Kidney (tissue), 14 donors: Measurements from ENCODE around the gene TAX1BP1. TPM values are rescaled to one million over a fixed set of nuclear protein-coding genes. Genes with fewer than 3 reads are reported as not detected.

Experiments used
- DNase-seq, 5 donors: peaks; one replicate each; pipeline ENCODE4 v3.0.0-alpha.2; 2013 to 2020
- FAIRE-seq: peaks from 2 replicates; lab custom pipeline; 2012; peaks lifted over from hg19 to GRCh38; lab: Jason Lieb, UNC
- H3K27ac ChIP-seq, 2 donors: one replicate each; pipeline ENCODE4 v1.7.0; 2013; ENCODE audit warnings: low read depth in 2 of 2, low read length in 2 of 2, inconsistent platforms in 1 of 2
- H3K27me3 ChIP-seq: one replicate; pipeline ENCODE4 v1.7.1; 2013; ENCODE audit warnings: low read length, inconsistent platforms; ENCODE audit not compliant: control insufficient read depth, insufficient read depth
- H3K36me3 ChIP-seq, 3 donors: one replicate each; pipeline versions ENCODE4 v1.7.0 to v1.7.1; 2013; ENCODE audit warnings: low read length in 3 of 3, control low read depth in 1 of 3, inconsistent platforms in 1 of 3; ENCODE audit not compliant: insufficient read depth in 3 of 3, control insufficient read depth in 2 of 3
- H3K4me1 ChIP-seq, 3 donors: one replicate each; pipeline versions ENCODE4 v1.7.0 to v1.7.1; 2013; ENCODE audit warnings: low read length in 3 of 3, inconsistent platforms in 1 of 3, low read depth in 1 of 3; ENCODE audit not compliant: control insufficient read depth in 2 of 3, insufficient read depth in 2 of 3
- H3K4me3 ChIP-seq, 3 donors: one replicate each; pipeline versions ENCODE4 v1.7.0 to v1.8.1; 2013; ENCODE audit warnings: low read length in 3 of 3, control low read depth in 1 of 3, inconsistent platforms in 1 of 3
- H3K9ac ChIP-seq, 3 donors: one replicate each; pipeline versions ENCODE4 v1.7.0 to v1.7.1; 2013; ENCODE audit warnings: low read length in 3 of 3, control low read depth in 1 of 3, inconsistent platforms in 1 of 3
- H3K9me3 ChIP-seq, 3 donors: one replicate each; pipeline versions ENCODE4 v1.7.0 to v1.7.1; 2013; ENCODE audit warnings: low read length in 3 of 3, control low read depth in 1 of 3, inconsistent platforms in 1 of 3; ENCODE audit not compliant: control insufficient read depth in 2 of 3, insufficient read depth in 1 of 3
- intact Hi-C: fragments of 100-400 bp; cut with DNase I; formaldehyde crosslinking; loops from one replicate; pipeline ENCODE4 v1.11.1; 2022
- polyA plus RNA-seq: library from polyadenylated mRNA; stranded (reverse); fragments of 350-450 nt; fragmentation: Illumina TruSeq; extraction: RNeasy Lipid Tissue Mini Kit (QIAGEN cat#74804); gene quantifications from one replicate; pipeline ENCODE4 v1.2.3, GENCODE V29; 2014; ENCODE audit warnings: low read depth, low replicate concordance; ENCODE audit not compliant: insufficient read depth
- total RNA-seq: library from RNA; stranded (reverse); fragmentation: NEBNext Ultra II Directional; extraction: Animal tissue kit (Norgen Biotek cat#: 25700); gene quantifications from one replicate; pipeline ENCODE4 v1.2.1, GENCODE V29; 2021
- TF ChIP-seq, protein P1 (sequence below): IDR thresholded peaks from 3 replicates; pipeline ENCODE4 v1.5.1; 2012; ENCODE audit warnings: mild to moderate bottlenecking, moderate library complexity, borderline replicate concordance; ENCODE audit not compliant: insufficient read depth; ENCODE audit errors: extremely low read depth
- donor health status: control.
- donor health status: control.
- donor health status: control.
- donor health status: control.
- donor health status: control.
- donor health status: DM: yes; HTN: yes; CAD: no.
- donor health status: Normal renal cell carcinoma (clear cell type).

TAX1BP1 gene
- total and polyA plus RNA-seq, 2 donors from 2014 or later = 88.4 to 113 TPM

DNA sequence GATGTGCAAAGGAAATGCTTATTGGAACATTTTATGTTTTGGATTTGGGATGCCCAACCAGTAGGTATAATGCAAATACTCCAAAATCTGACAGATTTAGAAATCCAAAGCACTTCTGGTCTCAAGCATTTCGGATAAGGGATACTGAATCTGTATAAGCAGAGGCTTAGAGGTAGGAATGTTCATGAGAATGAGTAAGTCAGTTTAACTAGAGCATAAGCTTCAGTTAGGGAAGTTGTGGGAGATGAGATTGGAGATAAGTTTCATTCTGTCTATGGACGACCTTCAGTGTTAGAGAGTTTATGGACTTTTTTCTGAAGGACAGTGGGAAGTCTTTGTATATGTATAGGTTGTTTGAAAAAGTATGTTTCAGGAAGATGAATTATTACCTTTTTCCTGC, 10.4 kb downstream of the TAX1BP1 start:
- H3K27ac ChIP-seq = no peak overlapping the region
- H3K27me3 ChIP-seq = no peaks in the 10 kb centered on the region
- H3K36me3 ChIP-seq = peaks cover 0 to 20% (median 15%) of the 10 kb centered on the region in 3 donors
- no peak overlapping the region for H3K9ac ChIP-seq
- TF ChIP-seq, protein P1, sequence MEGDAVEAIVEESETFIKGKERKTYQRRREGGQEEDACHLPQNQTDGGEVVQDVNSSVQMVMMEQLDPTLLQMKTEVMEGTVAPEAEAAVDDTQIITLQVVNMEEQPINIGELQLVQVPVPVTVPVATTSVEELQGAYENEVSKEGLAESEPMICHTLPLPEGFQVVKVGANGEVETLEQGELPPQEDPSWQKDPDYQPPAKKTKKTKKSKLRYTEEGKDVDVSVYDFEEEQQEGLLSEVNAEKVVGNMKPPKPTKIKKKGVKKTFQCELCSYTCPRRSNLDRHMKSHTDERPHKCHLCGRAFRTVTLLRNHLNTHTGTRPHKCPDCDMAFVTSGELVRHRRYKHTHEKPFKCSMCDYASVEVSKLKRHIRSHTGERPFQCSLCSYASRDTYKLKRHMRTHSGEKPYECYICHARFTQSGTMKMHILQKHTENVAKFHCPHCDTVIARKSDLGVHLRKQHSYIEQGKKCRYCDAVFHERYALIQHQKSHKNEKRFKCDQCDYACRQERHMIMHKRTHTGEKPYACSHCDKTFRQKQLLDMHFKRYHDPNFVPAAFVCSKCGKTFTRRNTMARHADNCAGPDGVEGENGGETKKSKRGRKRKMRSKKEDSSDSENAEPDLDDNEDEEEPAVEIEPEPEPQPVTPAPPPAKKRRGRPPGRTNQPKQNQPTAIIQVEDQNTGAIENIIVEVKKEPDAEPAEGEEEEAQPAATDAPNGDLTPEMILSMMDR = no peak
- DNase-seq (no peak), FAIRE-seq (no peak)
- H3K4me1 ChIP-seq = peaks cover 0 to 15% (median 3%) of the 10 kb centered on the region in 3 donors
- intact Hi-C loops = no loop called here
- H3K9me3 ChIP-seq = no peaks in the 10 kb centered on the region
- no peak overlapping the region for H3K4me3 ChIP-seq

DNA sequence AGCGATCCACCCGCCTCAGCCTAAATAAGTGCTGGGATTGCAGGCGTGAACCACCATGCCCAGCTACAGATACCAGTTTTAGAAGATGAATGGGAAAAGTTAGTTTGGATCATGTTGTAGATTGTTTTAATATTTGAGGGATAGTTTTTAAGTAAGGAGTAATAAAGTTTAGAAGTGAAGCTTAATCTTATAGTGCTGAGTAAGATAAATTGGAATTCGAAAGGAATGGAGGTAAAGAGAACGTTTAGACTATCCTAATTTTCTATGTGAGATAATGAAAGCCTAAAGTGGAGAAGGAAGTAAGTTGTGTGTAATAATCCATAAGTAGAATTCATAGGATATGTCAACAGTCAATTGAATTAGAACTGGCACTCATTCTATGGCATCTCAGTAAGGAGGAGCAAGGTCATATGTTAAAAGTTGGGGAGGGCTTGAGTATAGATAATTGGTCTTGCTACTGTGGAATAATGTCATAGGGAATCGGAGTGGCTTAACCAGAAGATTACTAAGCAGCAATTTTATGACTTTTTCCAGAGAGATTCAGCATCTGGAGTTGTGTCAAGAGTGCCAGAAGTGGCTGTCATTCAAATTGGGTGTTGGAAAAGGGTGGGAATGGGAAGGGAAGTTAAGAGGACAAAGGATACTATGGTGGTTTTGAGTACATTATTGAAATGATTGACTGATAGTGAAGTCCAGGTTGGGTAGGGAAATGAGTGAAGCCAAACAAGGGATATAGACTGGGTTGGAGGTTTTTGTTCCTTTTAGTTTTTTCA, 12.1 kb downstream of the TAX1BP1 start:
- H3K9ac ChIP-seq = no peak overlapping the region
- H3K4me1 ChIP-seq = peaks cover 0 to 8% (median 0%) of the 10 kb centered on the region in 3 donors
- no peak overlapping the region for H3K27ac ChIP-seq
- H3K36me3 ChIP-seq = peaks cover 3 to 20% (median 15%) of the 10 kb centered on the region in 3 donors
- H3K9me3 ChIP-seq = no peaks in the 10 kb centered on the region
- FAIRE-seq (no peak), DNase-seq (no peak)
- no peaks in the 10 kb centered on the region for H3K27me3 ChIP-seq
- intact Hi-C loops = no loop called here
- TF ChIP-seq, protein P1 = no peak
- no peak overlapping the region for H3K4me3 ChIP-seq

DNA sequence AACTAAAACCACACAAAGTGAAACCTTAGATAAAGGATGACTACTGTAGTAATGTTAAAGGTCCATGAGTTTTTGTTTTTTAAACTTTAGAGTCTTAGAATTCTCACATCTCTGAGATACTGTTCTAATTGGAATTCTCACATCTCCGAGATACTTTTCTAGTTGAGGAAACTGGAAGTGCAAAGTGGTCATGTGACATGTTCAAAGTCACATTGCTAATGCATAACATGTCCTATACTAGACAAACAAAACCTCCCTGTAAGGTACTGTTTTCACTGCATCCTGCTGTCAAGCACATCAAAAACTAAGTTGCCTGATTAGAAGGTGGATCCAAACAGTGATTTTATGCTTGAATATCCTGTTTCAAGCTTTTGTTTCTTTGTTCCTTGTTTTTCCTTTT, 13.9 kb downstream of the TAX1BP1 start:
- peaks cover 5 to 26% (median 19%) of the 10 kb centered on the region in 3 donors for H3K36me3 ChIP-seq
- H3K4me1 ChIP-seq = no peaks in the 10 kb centered on the region
- H3K4me3 ChIP-seq = no peak overlapping the region
- DNase-seq (no peak), FAIRE-seq (no peak)
- H3K9me3 ChIP-seq = no peaks in the 10 kb centered on the region
- H3K27ac ChIP-seq = no peak overlapping the region
- TF ChIP-seq, protein P1 = no peak
- H3K9ac ChIP-seq = no peak overlapping the region
- no peaks in the 10 kb centered on the region for H3K27me3 ChIP-seq
- intact Hi-C loops = no loop called here
